GM19043 (cell line): ENCODE measurements around the gene CHST13.

Source experiments
- ATAC-seq: cut with Tn5 transposase; IDR thresholded peaks from one replicate; pipeline ENCODE4 v1.9.1; 2021; ENCODE audit warnings: low read depth; ENCODE audit not compliant: unreplicated experiment

Gene CHST13

DNA sequence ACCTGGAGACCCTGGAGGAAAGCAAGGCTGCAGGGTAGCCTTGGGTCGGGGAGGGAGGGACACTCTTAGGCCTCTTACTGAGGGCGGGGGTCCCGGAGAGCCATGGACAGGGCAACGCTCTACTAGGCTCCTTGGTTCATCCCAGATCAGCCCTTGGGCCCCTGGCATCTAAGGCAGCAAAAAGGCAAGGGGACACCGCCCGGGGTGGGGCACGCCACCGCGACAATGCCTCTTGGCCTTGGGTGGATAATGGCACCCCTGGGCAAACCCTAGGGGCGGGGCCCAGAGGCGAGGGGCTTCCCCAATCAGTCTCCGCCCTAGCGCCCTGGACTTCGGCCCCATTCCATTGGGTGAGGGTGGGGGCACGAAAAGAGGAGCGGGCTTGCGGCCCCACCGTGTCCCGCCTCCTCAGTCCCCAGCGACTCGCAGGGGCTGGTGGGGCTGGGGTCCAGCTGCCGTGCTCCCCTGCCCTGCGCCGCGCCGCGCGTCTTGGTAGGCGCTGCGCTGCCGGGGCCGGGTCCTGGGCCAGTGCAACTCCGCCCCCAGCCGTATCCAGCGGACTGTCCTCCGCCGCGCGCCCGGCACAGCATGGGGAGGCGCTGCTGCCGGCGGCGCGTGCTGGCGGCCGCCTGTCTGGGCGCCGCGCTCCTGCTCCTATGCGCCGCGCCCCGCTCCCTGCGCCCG lies at the start of gene CHST13:
Gene CHST13, plus strand, starts transcription at position 411 of the 684 bp plus-strand sequence. Its CDS starts 178 bp downstream, at position 589.
- no peak for ATAC-seq

- ATAC-seq = peak; percentile 7
These were observed 49.2 kb upstream of the CHST13 start for GRCh38 chr3:126474498-126475412.

DNA sequence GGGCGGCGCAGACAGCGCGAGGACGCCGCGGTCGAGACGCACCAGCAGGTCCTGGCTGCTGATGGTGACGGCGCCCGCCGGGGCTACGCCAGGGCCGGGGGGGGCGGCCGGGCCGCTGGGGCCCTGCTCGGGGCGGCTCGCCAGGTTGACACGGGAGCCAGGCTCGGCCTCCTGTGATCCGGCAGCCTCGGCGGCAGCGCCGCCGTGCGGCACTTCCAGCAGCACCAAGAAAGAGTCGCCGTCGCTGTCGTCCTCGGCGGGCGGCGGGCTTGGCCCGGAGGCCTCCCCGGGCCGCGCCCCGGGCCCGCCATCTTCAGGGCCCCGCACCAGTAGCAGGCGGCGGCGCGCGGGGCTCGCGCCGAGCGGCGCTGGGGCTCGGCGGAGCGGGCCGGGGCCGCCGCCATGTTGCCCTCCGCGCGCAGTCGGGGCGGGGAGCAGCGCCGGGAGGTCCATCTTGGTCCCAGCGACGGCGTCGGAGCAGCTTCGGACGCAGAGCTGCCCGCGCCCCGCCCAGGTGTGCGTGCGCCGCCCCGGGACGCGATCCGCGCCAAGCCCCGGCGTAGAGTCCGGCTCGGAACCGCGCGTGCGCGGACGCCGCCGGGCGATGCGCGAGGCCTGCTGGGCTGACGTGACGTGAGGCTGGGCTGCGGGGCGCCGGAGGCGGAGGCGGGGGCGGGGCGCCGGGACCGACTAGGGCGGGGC lies 48.4 kb upstream of the CHST13 start, which contains the start of gene ZXDC:
Gene ZXDC, minus strand, starts transcription at position 479 of the 702 bp plus-strand sequence. Its CDS starts 26 bp downstream, at position 453.
- ATAC-seq = peak; percentile 74

DNA sequence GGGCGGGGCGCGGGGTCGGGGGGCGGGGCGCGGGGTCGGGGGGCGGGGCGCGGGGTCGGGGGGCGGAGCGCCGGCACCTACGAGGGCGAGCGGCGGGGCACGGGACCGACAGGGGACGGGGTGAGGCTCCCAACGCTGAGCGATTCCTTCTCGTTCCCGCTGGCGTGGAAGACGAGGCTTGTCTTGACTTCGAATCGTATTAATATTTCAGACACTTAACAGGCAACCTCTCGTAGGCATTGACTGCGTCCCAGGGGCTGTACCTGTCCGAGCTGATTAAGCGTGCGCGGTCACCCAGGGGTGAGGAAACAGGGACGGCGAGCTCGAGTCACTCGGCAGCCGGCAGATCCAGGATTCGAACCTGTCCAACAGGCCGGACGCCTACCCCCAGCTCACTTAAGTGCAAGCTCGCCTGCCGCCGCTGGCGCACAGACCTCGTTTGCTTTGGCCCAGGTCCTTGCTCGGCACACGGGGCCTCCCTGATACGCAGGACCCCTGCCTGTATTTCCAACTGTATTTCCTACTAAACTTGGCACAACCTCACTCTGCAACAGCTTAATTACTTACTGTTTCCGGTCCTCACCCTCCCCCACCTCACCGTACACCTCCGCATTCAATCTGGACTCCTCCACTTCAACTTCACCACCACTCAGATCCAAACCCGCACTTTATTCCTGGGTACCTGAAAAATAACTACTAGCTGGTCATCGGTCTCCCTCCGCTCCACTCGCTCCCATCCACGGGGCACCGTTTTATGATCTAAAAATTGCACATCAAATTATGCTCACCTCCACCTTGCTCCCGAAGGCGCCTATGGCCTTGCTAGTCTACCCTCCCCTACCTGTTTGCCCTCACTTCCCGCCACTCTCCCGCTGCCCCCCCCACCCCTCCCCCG lies 47.5 kb upstream of the CHST13 start:
- ATAC-seq = peak; percentile 19

- ATAC-seq = no peak
These were observed 46.9 kb upstream of the CHST13 start for GRCh38 chr3:126477061-126477380.

DNA sequence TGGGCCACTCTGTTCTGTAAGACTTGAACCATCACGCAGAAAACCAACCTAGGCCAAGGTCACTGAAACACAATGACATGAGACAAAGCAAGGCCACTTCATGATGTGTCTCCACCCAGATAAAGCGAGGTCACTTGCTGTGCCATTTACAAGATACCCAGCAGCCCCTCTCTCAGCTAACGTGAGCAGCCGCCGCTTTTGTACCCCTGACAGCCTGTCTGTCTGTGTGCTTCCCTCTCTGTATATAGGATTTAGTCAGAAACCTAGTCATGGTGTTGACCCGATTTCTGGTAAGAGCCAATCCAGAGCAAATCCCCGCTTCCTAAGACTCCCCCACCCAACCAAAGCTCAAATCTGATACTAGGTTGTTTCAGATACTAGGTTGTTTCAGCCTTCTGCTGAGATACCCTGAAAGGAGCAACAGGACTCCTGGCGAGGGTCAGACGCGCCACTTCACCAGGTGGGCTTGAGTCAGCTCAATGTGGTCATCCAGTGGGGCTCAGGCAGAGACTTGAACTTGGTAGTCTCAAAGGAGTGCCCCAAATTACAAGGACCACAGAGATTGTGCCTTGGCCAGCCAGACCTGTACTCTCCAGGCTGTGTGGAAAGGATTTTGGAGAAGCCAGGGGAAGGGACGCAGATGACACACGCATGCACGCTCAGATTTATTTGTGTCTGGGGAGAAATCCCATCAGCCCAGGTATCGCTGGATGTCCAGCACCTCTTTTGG lies 45.2 kb upstream of the CHST13 start:
- ATAC-seq = no peak

DNA sequence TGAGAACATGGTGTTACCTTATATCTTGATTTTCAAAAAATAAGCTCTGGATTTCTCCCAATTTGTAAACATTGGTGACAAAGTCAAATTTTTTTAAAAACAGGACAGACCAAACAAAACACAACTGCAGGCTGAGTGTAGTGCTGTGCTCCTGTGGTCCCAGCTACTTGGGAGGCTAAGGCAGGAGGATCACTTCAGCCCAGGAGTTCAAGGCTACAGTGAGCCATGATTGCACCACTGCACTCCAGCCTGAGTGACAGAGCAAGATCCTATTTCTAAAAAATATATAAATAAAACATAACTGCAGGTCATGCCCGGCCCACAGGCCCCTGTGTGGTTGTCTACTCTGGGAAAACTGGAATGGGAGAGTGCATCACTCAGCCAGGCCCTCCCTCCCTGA lies 44.3 kb upstream of the CHST13 start:
- no peak for ATAC-seq

GRCh38 chr3:126480206-126480605 lies 43.7 kb upstream of the CHST13 start:
- no peak for ATAC-seq

GRCh38 chr3:126480861-126481260 lies 43.1 kb upstream of the CHST13 start:
- no peak for ATAC-seq

DNA sequence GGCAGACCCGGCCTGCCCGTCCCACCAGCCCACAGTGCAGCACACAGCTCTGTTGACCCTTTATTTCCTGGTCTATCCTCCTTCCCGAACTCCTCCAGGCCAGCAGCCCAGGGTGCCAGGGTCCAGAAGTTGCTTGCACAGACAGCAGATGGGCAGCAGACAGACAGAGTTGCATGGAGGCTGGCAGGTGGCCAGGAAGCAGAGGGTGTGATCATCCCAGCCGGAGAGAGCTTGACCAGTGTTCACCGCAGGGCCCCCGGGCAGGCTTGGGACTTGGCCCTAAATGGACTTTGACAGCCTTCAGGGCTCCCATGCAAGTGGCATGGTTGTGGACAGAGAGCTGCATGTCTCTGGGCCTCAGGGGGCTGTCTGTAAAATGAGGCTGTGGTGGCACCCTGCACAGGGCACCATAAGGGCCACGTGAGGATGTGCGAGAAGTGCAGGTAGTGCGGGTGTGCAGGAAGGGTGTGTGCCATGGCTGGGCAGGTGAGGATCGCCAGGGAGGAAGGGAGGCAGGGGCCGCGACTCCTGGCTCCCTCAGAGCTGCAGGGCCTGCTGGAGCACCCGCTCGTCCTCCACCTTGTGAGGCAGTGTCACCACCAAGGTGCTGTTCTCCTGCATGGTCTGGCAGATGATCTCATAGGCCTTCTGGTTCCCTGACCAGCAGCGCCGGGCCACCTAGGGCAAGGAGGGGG lies 42.0 kb upstream of the CHST13 start:
- ATAC-seq = no peak

GRCh38 chr3:126482503-126483255 lies 41.3 kb upstream of the CHST13 start:
- no peak for ATAC-seq

GRCh38 chr3:126483321-126483761 lies 40.6 kb upstream of the CHST13 start:
- ATAC-seq = no peak

GRCh38 chr3:126484148-126484547 lies 39.8 kb upstream of the CHST13 start:
- ATAC-seq = no peak

GRCh38 chr3:126484662-126485061 lies 39.3 kb upstream of the CHST13 start:
- no peak for ATAC-seq

DNA sequence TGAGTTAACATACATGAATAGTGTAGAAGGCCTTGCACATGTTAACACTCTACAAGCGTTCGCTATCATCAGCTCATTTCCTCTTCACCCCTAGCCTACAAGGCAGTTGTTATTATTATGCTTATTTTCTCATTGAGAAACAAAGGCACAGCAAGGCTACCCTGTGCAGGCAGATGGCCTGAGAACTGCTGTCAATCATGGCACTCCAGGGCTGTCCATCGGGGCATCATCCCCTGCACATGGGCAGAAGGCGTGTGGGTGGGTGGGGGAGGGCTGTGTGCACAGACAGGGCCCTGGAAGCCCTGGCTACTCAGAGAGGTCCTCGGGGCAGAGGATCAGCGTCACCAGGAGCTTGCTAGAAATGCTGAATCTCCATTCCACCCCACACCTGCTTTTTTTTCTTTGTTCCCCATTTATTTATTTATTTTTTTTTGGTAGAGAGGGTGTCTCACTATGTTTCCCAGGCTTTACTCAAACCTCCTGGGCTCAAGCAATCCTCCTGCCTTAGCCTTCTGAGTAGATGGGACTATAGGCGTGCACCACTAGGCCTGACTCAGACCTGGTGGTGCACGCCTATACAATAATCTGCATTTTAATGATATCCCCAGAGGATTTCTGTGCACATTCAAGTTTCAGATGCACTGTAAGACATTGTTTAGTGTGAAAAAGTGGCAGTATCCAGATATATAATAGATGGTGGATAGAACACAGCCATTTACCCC lies 38.6 kb upstream of the CHST13 start:
- no peak for ATAC-seq

DNA sequence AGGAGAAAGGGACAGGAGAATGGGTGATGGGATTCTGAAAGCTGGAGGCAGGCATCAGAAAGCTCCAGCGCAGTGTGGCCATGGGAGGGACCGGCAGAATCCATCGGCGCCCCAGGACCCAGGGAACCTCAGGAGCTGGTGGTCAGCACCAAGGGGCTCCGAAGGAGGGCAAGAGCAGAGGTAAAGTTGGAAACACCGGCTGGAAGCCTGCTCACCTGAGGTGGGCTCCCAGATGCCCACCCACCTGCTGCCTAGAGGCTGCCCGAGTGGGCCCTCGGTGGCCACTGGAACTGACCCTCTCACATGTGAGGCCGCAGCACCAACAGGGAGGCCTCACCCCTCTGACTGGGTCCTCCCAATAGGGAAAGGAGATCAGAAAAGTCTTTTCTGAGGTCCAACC lies 38.0 kb upstream of the CHST13 start:
- ATAC-seq = no peak

GRCh38 chr3:126486360-126486847 lies 37.6 kb upstream of the CHST13 start:
- ATAC-seq = no peak
